GM18861 (cell line): ENCODE measurements around the gene ODAPH.
"Not testable (repeated sequence)": the region's sequence is repeated elsewhere in the genome, so short reads cannot be mapped to it uniquely, and the experiment has no call there.

Experiments used
- ATAC-seq: cut with Tn5 transposase; IDR thresholded peaks from one replicate; pipeline ENCODE4 v1.9.1; 2021; ENCODE audit not compliant: unreplicated experiment

ODAPH gene

GRCh38 chr4:75555294-75556164 is at the start of gene ODAPH:
Gene ODAPH, plus strand, starts transcription at chr4:75556066. Its CDS starts 17 bp downstream, at chr4:75556083.
- ATAC-seq, result peak; percentile 95

GRCh38 chr4:75509592-75509991 is 46.3 kb upstream of the ODAPH start:
- not testable (repeated sequence) for ATAC-seq

- ATAC-seq, result no peak
These were observed 44.0 kb upstream of the ODAPH start for GRCh38 chr4:75511841-75512240.

GRCh38 chr4:75512386-75513211 is 43.3 kb upstream of the ODAPH start:
- peak; percentile 25 for ATAC-seq

GRCh38 chr4:75513526-75514130 is 42.2 kb upstream of the ODAPH start:
- no peak for ATAC-seq

GRCh38 chr4:75514131-75514948 is 41.5 kb upstream of the ODAPH start, which contains the start of the genes RCHY1 and THAP6:
Gene RCHY1, minus strand, starts transcription at chr4:75514403. Its CDS starts 117 bp downstream, at chr4:75514286.
Gene THAP6, plus strand, starts transcription at chr4:75514473. Its CDS starts 980 bp downstream, at chr4:75515453.
- peak; percentile 86 for ATAC-seq

GRCh38 chr4:75514949-75515612 is 40.8 kb upstream of the ODAPH start:
- no peak for ATAC-seq

GRCh38 chr4:75516144-75516543 is 39.7 kb upstream of the ODAPH start:
- ATAC-seq, result no peak

- ATAC-seq, result not testable (repeated sequence)
These were observed 36.4 kb upstream of the ODAPH start for GRCh38 chr4:75519452-75519851.

- ATAC-seq, result no peak
These were observed 30.8 kb upstream of the ODAPH start for GRCh38 chr4:75525086-75525485.

GRCh38 chr4:75525910-75526309 is 30.0 kb upstream of the ODAPH start:
- no peak for ATAC-seq

- no peak for ATAC-seq
These were observed 28.4 kb upstream of the ODAPH start for GRCh38 chr4:75527482-75527881.

- ATAC-seq, result no peak
These were observed 25.1 kb upstream of the ODAPH start for GRCh38 chr4:75530556-75531322.

- ATAC-seq, result not testable (repeated sequence)
These were observed 24.2 kb upstream of the ODAPH start for GRCh38 chr4:75531536-75532143.

- ATAC-seq, result not testable (repeated sequence)
These were observed 22.5 kb upstream of the ODAPH start for GRCh38 chr4:75533339-75533887.

- ATAC-seq, result not testable (repeated sequence)
These were observed 21.9 kb upstream of the ODAPH start for GRCh38 chr4:75533926-75534325.

GRCh38 chr4:75537308-75537707 is 18.6 kb upstream of the ODAPH start:
- ATAC-seq, result not testable (repeated sequence)

- no peak for ATAC-seq
These were observed 13.0 kb upstream of the ODAPH start for GRCh38 chr4:75542824-75543223.
